ENCODE results near the gene VNN1.

The VNN1 gene

GRCh38 chr6:132725947-132726607 lies 12.2 kb upstream of the VNN1 start:
- TF ChIP-seq ZFP37 (tag by site-specific recombination; IDR thresholded peaks at IDR 0.05) = no peak
- no peak for TF ChIP-seq KLF9 (tag by site-specific recombination; IDR thresholded peaks at IDR 0.05; ENCODE audit: low read depth)
- no peak for TF ChIP-seq ZNF354C (tag by site-specific recombination; IDR thresholded peaks at IDR 0.05; ENCODE audit: borderline replicate concordance, low read depth)
- no peak for TF ChIP-seq ZNF394 (tag by site-specific recombination; IDR thresholded peaks at IDR 0.05; ENCODE audit: borderline replicate concordance)
- TF ChIP-seq ZNF132 (tag by site-specific recombination; IDR thresholded peaks at IDR 0.05; ENCODE audit: borderline replicate concordance) = no peak
- no peak for TF ChIP-seq ZBTB48 (tag by site-specific recombination; IDR thresholded peaks at IDR 0.05)
- ChIA-PET CTCF (interaction anchor here (1.1 kb wide), 1 partner anchor 9 kb away, joined by 4 read pairs; no protein-coding TSS in a partner anchor), POLR2A (no interaction called here)
- Histone ChIP-seq H3K4me3 (ENCODE audit: low read depth, low read length) (no peak overlapping the region), H3K4me1 (ENCODE audit: control insufficient read depth, insufficient read depth, low read length) (no peaks in the 10 kb centered on the region), H3K9me3 (ENCODE audit: control insufficient read depth, insufficient read depth, low read depth, low read length) (no peaks in the 10 kb centered on the region), H3K36me3 (ENCODE audit: control insufficient read depth in 2 of 2, insufficient read depth in 1 of 2, low read length in 2 of 2) (no peaks in the 10 kb centered on the region), H3K27ac (ENCODE audit: extremely low read depth, low read depth, low read length) (no peak overlapping the region)

- Histone ChIP-seq H3K4me1 (ENCODE audit: control insufficient read depth, insufficient read depth, low read length) (no peaks in the 10 kb centered on the region), H3K36me3 (ENCODE audit: control insufficient read depth in 2 of 2, insufficient read depth in 1 of 2, low read length in 2 of 2) (no peaks in the 10 kb centered on the region), H3K4me3 (ENCODE audit: low read depth, low read length) (no peak overlapping the region), H3K27ac (ENCODE audit: extremely low read depth, low read depth, low read length) (no peak overlapping the region), H3K9me3 (ENCODE audit: control insufficient read depth, insufficient read depth, low read depth, low read length) (no peaks in the 10 kb centered on the region)
- no peak for TF ChIP-seq ZNF221 (tag by site-specific recombination; IDR thresholded peaks at IDR 0.05; ENCODE audit: borderline replicate concordance)
- TF ChIP-seq MEIS1 (CRISPR knock-in tag; IDR thresholded peaks at IDR 0.05; ENCODE audit: borderline replicate concordance) = no peak
- TF ChIP-seq ZNF112 (tag by site-specific recombination; IDR thresholded peaks at IDR 0.05) = no peak
- TF ChIP-seq ZNF707 (tag by site-specific recombination; IDR thresholded peaks at IDR 0.05) = no peak
- TF ChIP-seq ZNF514 (tag by site-specific recombination; IDR thresholded peaks at IDR 0.05) = no peak
- no peak for TF ChIP-seq BCL11B (tag by site-specific recombination; IDR thresholded peaks at IDR 0.05; ENCODE audit: low read depth)
- TF ChIP-seq ZBTB26 (tag by site-specific recombination; optimal IDR thresholded peaks at IDR 0.05) = no peak
- TF ChIP-seq RBAK (tag by site-specific recombination; IDR thresholded peaks at IDR 0.05) = no peak
- no peak for TF ChIP-seq ZNF768 (tag by site-specific recombination; IDR thresholded peaks at IDR 0.05)
- TF ChIP-seq ZSCAN5A (tag by site-specific recombination; IDR thresholded peaks at IDR 0.05) = no peak
- no peak for TF ChIP-seq ZNF148 (tag by site-specific recombination; IDR thresholded peaks at IDR 0.05; ENCODE audit: borderline replicate concordance)
- TF ChIP-seq KLF9 (tag by site-specific recombination; IDR thresholded peaks at IDR 0.05; ENCODE audit: low read depth) = no peak
- TF ChIP-seq ZNF610 (tag by site-specific recombination; IDR thresholded peaks at IDR 0.05; ENCODE audit: borderline replicate concordance) = no peak
- TF ChIP-seq ZNF324 (tag by site-specific recombination; IDR thresholded peaks at IDR 0.05) = no peak
- no peak for TF ChIP-seq ZNF391 (tag by site-specific recombination; IDR thresholded peaks at IDR 0.05; ENCODE audit: borderline replicate concordance, low read depth)
- TF ChIP-seq ZNF837 (tag by site-specific recombination; IDR thresholded peaks at IDR 0.05) = no peak
- TF ChIP-seq HIC1 (tag by site-specific recombination; IDR thresholded peaks at IDR 0.05) = no peak
- ChIA-PET CTCF (interaction anchor here (1.3 kb wide), 1 partner anchor 10 kb away, joined by 4 read pairs; no protein-coding TSS in a partner anchor), POLR2A (no interaction called here)
Observed at GRCh38 chr6:132725471-132725870, 11.6 kb upstream of the VNN1 start.

All from HEK293 (cell line).